Measurements from ENCODE around the gene ACOX3. TPM values are rescaled to one million over a fixed set of nuclear protein-coding genes. Genes with fewer than 3 reads are reported as not detected.
"Not testable (repeated sequence)": the region's sequence is repeated elsewhere in the genome, so short reads cannot be mapped to it uniquely, and the experiment has no call there.

Gene ACOX3
- total RNA-seq, 4 donors from 2014 or later: 32.0 to 77.2 (median 43.8) TPM

- TF ChIP-seq POLR2A (IDR thresholded peaks at IDR 0.05; ENCODE audit: low read depth) (no peak), CTCF (IDR thresholded peaks at IDR 0.05) (no peak), EP300 (IDR thresholded peaks at IDR 0.05) (no peak), POLR2AphosphoS5 (IDR thresholded peaks at IDR 0.05) (no peak)
- Histone ChIP-seq H3K4me1 (peaks cover 22 to 50% (median 47%) of the 10 kb centered on the region in 4 donors), H3K4me3 (no peak overlapping the region), H3K36me3 (peaks cover 33 to 79% (median 78%) of the 10 kb centered on the region in 4 donors), H3K9me3 (no peaks in the 10 kb centered on the region), H3K27ac (replicated peaks in 1 of 4) (peak overlapping the region in 1 of 4 donors; percentile 13), H3K27me3 (no peaks in the 10 kb centered on the region)
- intact Hi-C loops (cut with DNase I): loop anchor here (10.0 kb wide), 1 partner anchor 233 kb away; no protein-coding TSS in a partner anchor
- WGBS: 96% methylated on average over 14 of the region's 14 CpGs
- no peak for DNase-seq (ENCODE audit: extremely low spot score)
Observed at GRCh38 chr4:8407316-8407715, 33.2 kb downstream of the ACOX3 start.

GRCh38 chr4:8406887-8407286 is 33.6 kb downstream of the ACOX3 start:
- H3K27me3 ChIP-seq; DNase-seq (ENCODE audit: extremely low spot score); H3K9me3 ChIP-seq; H3K4me3 ChIP-seq: not testable (repeated sequence)
- peaks cover 29 to 77% (median 75%) of the 10 kb centered on the region in 4 donors for H3K36me3 ChIP-seq
- WGBS: 69% methylated on average over 7 of the region's 7 CpGs
- H3K4me1 ChIP-seq: peaks cover 26 to 54% (median 51%) of the 10 kb centered on the region in 4 donors
- intact Hi-C loops (cut with DNase I): loop anchor here (10.0 kb wide), 1 partner anchor 232 kb away; no protein-coding TSS in a partner anchor
- peak; percentile 44 to 65 (median 58) for TF ChIP-seq CTCF (IDR thresholded peaks at IDR 0.05)
- peak overlapping the region in 2 of 4 donors; percentile 49 to 88 for H3K27ac ChIP-seq (replicated peaks in 1 of 4)

GRCh38 chr4:8405516-8405875 is 35.0 kb downstream of the ACOX3 start:
- 72% methylated on average over 4 of the region's 9 CpGs for WGBS
- TF ChIP-seq POLR2AphosphoS5 (IDR thresholded peaks at IDR 0.05): no peak
- TF ChIP-seq POLR2A (IDR thresholded peaks at IDR 0.05; ENCODE audit: low read depth): no peak
- TF ChIP-seq CTCF (IDR thresholded peaks at IDR 0.05): no peak
- no peak for TF ChIP-seq EP300 (IDR thresholded peaks at IDR 0.05)
- intact Hi-C loops (cut with DNase I): loop anchor here (10.0 kb wide), 1 partner anchor 231 kb away; no protein-coding TSS in a partner anchor
- no peak for DNase-seq (ENCODE audit: extremely low spot score)
- Histone ChIP-seq H3K36me3 (peaks cover 25 to 67% (median 63%) of the 10 kb centered on the region in 4 donors), H3K9me3 (no peaks in the 10 kb centered on the region), H3K4me1 (peaks cover 34 to 62% (median 57%) of the 10 kb centered on the region in 4 donors), H3K27ac (replicated peaks in 1 of 4) (peak overlapping the region; percentile 12 to 88 (median 68)), H3K27me3 (no peaks in the 10 kb centered on the region), H3K4me3 (no peak overlapping the region)

GRCh38 chr4:8404791-8405515 is 35.6 kb downstream of the ACOX3 start:
- 75% methylated on average over 14 of the region's 14 CpGs for WGBS
- H3K27ac ChIP-seq (replicated peaks in 1 of 4): peak overlapping the region; percentile 12 to 88 (median 68)
- peaks cover 34 to 58% (median 52%) of the 10 kb centered on the region in 4 donors for H3K4me1 ChIP-seq
- no peak for TF ChIP-seq POLR2A (IDR thresholded peaks at IDR 0.05; ENCODE audit: low read depth)
- no peak for TF ChIP-seq EP300 (IDR thresholded peaks at IDR 0.05)
- TF ChIP-seq POLR2AphosphoS5 (IDR thresholded peaks at IDR 0.05): no peak
- no peak for TF ChIP-seq CTCF (IDR thresholded peaks at IDR 0.05)
- H3K9me3 ChIP-seq: no peaks in the 10 kb centered on the region
- H3K27me3 ChIP-seq: no peaks in the 10 kb centered on the region
- no peak for DNase-seq (ENCODE audit: extremely low spot score)
- H3K36me3 ChIP-seq: peaks cover 25 to 64% (median 61%) of the 10 kb centered on the region in 4 donors
- intact Hi-C loops (cut with DNase I): loop anchor here (5.0 to 10.0 kb wide), 2 partner anchors 88 to 230 kb away; no protein-coding TSS in a partner anchor
- no peak overlapping the region for H3K4me3 ChIP-seq

Measured in esophagus muscularis mucosa (tissue), 4 donors.